Colonic mucosa (tissue), 4 donors: Measurements from ENCODE around the gene RELCH. TPM values are rescaled to one million over a fixed set of nuclear protein-coding genes. Genes with fewer than 3 reads are reported as not detected.
A peak's percentile ranks its signal among the peaks of the same experiment; 100 is the strongest.

Experiments used
- DNase-seq: peaks from one replicate; pipeline ENCODE4 v3.0.0-alpha.2; 2020
- H3K27ac ChIP-seq: fragments of 200-600 bp; one replicate; pipeline ENCODE4 v1.8.0; 2021
- H3K27me3 ChIP-seq: fragments of 200-600 bp; one replicate; pipeline ENCODE4 v1.8.0; 2021
- H3K36me3 ChIP-seq: fragments of 200-600 bp; one replicate; pipeline ENCODE4 v1.8.0; 2021
- H3K4me1 ChIP-seq: fragments of 200-600 bp; one replicate; pipeline ENCODE4 v1.8.0; 2021; ENCODE audit warnings: mild to moderate bottlenecking
- H3K4me3 ChIP-seq: fragments of 200-600 bp; one replicate; pipeline ENCODE4 v1.8.0; 2021
- H3K9ac ChIP-seq, 2 donors: one replicate each; pipeline ENCODE4 v1.7.0; 2013; ENCODE audit warnings: control low read depth in 2 of 2, low read depth in 2 of 2, low read length in 2 of 2
- H3K9me3 ChIP-seq: fragments of 200-600 bp; one replicate; pipeline ENCODE4 v1.8.0; 2021
- CTCF ChIP-seq: fragments of 200-600 bp; IDR thresholded peaks from one replicate; pipeline ENCODE4 v1.8.0; 2022; ENCODE audit warnings: antibody characterized with exemption, mild to moderate bottlenecking
- intact Hi-C: fragments of 100-400 bp; cut with DNase I; formaldehyde crosslinking; loops from one replicate; pipeline ENCODE4 v1.14.1; 2022
- total RNA-seq, 2 donors: library from RNA; stranded (reverse); fragmentation: NEBNext Ultra II Directional in 1 of 2; extraction: Animal tissue kit (Norgen Biotek cat#: 25700) in 1 of 2; gene quantifications; one replicate each; pipeline ENCODE4 v1.2.1, GENCODE V29; 2021
- donor health status: healthy.
- donor health status: DM: no; HTN: no; CAD: no.
- donor health status: DM: no; HTN: no; CAD: no.

The RELCH gene
- total RNA-seq, 2 donors from 2014 or later = 38.9 to 56.9 TPM

GRCh38 chr18:62300359-62300963, 113.4 kb downstream of the RELCH start:
- Histone ChIP-seq H3K4me1 (no peaks in the 10 kb centered on the region), H3K27ac (no peak overlapping the region), H3K9ac (no peak overlapping the region), H3K4me3 (no peak overlapping the region), H3K9me3 (no peaks in the 10 kb centered on the region), H3K27me3 (no peaks in the 10 kb centered on the region), H3K36me3 (no peaks in the 10 kb centered on the region)
- TF ChIP-seq CTCF = no peak
- intact Hi-C loops = no loop called here
- DNase-seq = no peak

- no peak for TF ChIP-seq CTCF
- no peak overlapping the region for H3K4me3 ChIP-seq
- no peaks in the 10 kb centered on the region for H3K4me1 ChIP-seq
- H3K36me3 ChIP-seq = no peaks in the 10 kb centered on the region
- no peak overlapping the region for H3K9ac ChIP-seq
- H3K27me3 ChIP-seq = no peaks in the 10 kb centered on the region
- H3K27ac ChIP-seq = no peak overlapping the region
- intact Hi-C loops = no loop called here
- DNase-seq = no peak
- H3K9me3 ChIP-seq = no peaks in the 10 kb centered on the region
Measured at GRCh38 chr18:62301322-62301721, 114.3 kb downstream of the RELCH start.

GRCh38 chr18:62312851-62313250, 125.8 kb downstream of the RELCH start:
- no peak overlapping the region for H3K4me3 ChIP-seq
- no peaks in the 10 kb centered on the region for H3K4me1 ChIP-seq
- H3K9ac ChIP-seq = no peak overlapping the region
- no peaks in the 10 kb centered on the region for H3K27me3 ChIP-seq
- no peak for TF ChIP-seq CTCF
- H3K9me3 ChIP-seq = no peaks in the 10 kb centered on the region
- H3K27ac ChIP-seq = no peak overlapping the region
- DNase-seq = no peak
- intact Hi-C loops = no loop called here
- no peaks in the 10 kb centered on the region for H3K36me3 ChIP-seq

- no peak for DNase-seq
- Histone ChIP-seq H3K4me1 (no peaks in the 10 kb centered on the region), H3K27ac (no peak overlapping the region), H3K4me3 (no peak overlapping the region), H3K36me3 (no peaks in the 10 kb centered on the region), H3K9me3 (no peaks in the 10 kb centered on the region), H3K9ac (no peak overlapping the region), H3K27me3 (no peaks in the 10 kb centered on the region)
- intact Hi-C loops = no loop called here
- no peak for TF ChIP-seq CTCF
Measured at GRCh38 chr18:62318228-62319180, 131.4 kb downstream of the RELCH start.

- DNase-seq = no peak
- Histone ChIP-seq H3K27ac (no peak overlapping the region), H3K9ac (peak overlapping the region in 1 of 2 donors; percentile 51), H3K9me3 (no peaks in the 10 kb centered on the region), H3K27me3 (no peaks in the 10 kb centered on the region), H3K36me3 (no peaks in the 10 kb centered on the region), H3K4me1 (peaks cover 6% of the 10 kb centered on the region), H3K4me3 (no peak overlapping the region)
- TF ChIP-seq CTCF = no peak
- intact Hi-C loops = no loop called here
Measured at GRCh38 chr18:62321201-62321600, 134.1 kb downstream of the RELCH start.
